Measurements from ENCODE around the gene HNRNPC.
"Not testable (repeated sequence)": the region's sequence is repeated elsewhere in the genome, so short reads cannot be mapped to it uniquely, and the experiment has no call there.

HNRNPC gene

DNA sequence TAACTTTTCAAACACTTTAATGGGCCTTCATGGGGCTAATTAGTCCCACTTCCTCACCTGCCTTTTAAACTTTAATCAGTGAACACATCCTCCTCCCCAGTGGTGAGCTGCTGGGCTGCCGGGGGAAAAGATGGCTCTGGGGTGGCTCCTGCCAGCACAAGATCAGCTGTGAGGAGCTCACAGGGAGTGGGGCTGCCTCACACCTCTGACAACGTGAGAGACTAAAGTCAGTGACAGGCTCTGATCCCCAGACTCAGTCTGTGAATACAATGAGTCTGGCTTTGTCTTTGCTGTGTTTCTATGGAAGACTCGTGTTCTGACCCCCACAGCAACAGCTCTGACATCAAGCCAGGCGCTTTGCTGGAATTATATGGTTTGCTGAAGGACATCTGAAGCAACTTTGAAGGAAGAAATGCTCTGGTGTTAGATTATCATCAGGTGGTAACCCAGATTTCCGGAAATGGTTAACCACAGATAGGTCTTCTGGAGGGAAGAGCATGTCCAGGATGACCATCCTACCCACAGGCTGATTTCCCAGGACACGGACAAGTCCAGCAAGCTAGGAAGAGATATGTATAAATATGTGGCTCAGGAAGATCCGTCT, 104.1 kb downstream of the HNRNPC start:
- not testable (repeated sequence) for H3K4me3 ChIP-seq (ENCODE audit: low read length); DNase-seq (ENCODE audit: low read depth, low spot score)

DNA sequence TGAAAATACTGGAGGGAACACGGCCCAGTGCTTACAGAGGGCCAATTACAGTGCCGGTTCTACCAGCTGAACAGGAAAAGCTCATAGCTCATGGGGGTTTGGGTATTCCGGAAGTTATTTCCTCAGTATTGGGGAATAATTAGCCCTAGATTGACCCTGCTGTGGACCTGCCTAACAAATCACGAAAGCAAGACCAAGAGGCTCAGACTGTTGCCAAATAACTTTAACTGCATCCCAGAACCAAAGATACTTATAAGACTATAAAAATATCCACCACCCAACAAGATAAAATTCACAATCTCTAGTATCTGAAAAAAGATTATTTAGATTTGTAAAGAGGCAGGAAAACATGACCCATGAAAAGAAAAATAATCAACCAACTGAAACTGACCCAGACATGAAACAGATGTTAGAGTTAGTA, 105.4 kb downstream of the HNRNPC start:
- DNase-seq (ENCODE audit: low read depth, low spot score), result no peak
- no peak overlapping the region for H3K4me3 ChIP-seq (ENCODE audit: low read length)

DNA sequence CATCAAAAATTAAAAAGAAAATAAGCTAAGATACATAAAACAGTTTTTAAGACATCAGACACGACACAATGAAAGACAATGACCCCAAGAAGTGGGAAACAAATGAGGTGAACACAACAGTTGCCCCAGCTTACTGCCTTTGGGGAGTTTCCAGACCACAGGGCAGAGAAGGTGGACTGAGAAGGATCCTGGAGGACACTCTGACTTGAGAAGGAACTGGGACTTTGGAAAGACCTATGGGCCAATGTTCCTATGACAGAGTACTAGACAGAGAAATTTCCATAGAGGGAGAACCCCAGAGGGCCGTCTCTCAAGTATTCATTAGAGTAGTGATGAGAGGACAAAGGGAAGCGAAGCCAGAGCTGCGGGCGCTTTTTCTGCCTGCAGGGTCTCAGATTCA, 107.2 kb downstream of the HNRNPC start:
- no peak for DNase-seq (ENCODE audit: low read depth, low spot score)
- no peak overlapping the region for H3K4me3 ChIP-seq (ENCODE audit: low read length)

DNA sequence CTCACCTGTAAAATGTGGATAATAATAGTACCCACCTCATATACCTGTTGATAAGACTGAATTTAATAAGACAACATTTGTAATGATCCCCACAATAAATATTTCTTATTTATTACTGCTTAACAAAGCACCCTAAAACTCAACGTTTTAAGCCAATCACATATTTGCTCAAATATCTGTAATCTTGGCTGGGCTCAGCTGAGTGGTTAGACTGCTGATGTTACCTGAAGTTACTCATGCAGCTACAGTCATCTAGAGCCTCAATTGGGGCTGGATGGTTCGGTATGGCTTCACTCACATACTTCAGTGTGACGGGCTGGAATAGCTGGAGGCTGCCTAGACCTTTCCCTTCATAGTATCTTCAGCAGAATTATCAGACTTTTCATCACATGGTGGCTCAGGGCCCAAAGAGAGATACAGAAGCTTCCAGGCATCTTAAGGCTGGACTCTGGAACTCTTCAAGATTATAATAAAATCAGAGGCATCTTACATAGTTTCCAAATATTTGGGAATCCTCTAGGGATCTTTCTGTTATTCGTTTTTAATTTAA, 109.1 kb downstream of the HNRNPC start:
- DNase-seq (ENCODE audit: low read depth, low spot score), result no peak
- H3K4me3 ChIP-seq (ENCODE audit: low read length), result no peak overlapping the region

Measured in Jurkat, Clone E6-1 (cell line).